ENCODE measurements around the gene TLE2. TPM values are rescaled to one million over a fixed set of nuclear protein-coding genes. Genes with fewer than 3 reads are reported as not detected.
"Not testable (repeated sequence)": the region's sequence is repeated elsewhere in the genome, so short reads cannot be mapped to it uniquely, and the experiment has no call there.

Gene TLE2
- total RNA-seq, 8 experiments from 2014 or later: 0.13 to 11.8 (median 4.4) TPM; not detected in 2

GRCh38 chr19:3012621-3013262 lies 16.3 kb downstream of the TLE2 start:
- no peak overlapping the region for H3K27ac ChIP-seq
- peaks cover 0 to 4% of the 10 kb centered on the region in 2 donors for H3K4me1 ChIP-seq (replicated peaks in 1 of 2)
- peak in 4 of 8 experiments; percentile 24 to 69 (median 54) for ATAC-seq (replicated peaks in 6 of 8)
- no peak overlapping the region for H3K4me3 ChIP-seq
- WGBS, 10 experiments: 0 to 75% (median 36%) methylated on average over 1 to 11 of the region's 16 CpGs; no CpG with 5 or more reads in 4 of the 10 experiments
- in situ Hi-C loops (cut with MboI; ENCODE audit: low pct_unique_long_range_greater_than_20kb in 2 of 9, low sequenced_read_pairs in 9 of 9, unreplicated experiment in 9 of 9): no loop called here

- in situ Hi-C loops (cut with MboI; ENCODE audit: low pct_unique_long_range_greater_than_20kb in 2 of 9, low sequenced_read_pairs in 9 of 9, unreplicated experiment in 9 of 9); H3K27ac ChIP-seq; H3K4me3 ChIP-seq; H3K4me1 ChIP-seq (replicated peaks in 1 of 2); ATAC-seq (replicated peaks in 6 of 8): not testable (repeated sequence)
- WGBS, 10 experiments: 53 to 100% (median 77%) methylated on average over 1 to 8 of the region's 13 CpGs; no CpG with 5 or more reads in 2 of the 10 experiments
Observed at GRCh38 chr19:3012059-3012458, 17.0 kb downstream of the TLE2 start.

GRCh38 chr19:3010871-3011270 lies 18.2 kb downstream of the TLE2 start:
- no peak for ATAC-seq (replicated peaks in 6 of 8)
- in situ Hi-C loops (cut with MboI; ENCODE audit: low pct_unique_long_range_greater_than_20kb in 2 of 9, low sequenced_read_pairs in 9 of 9, unreplicated experiment in 9 of 9): no loop called here
- Histone ChIP-seq H3K4me1 (replicated peaks in 1 of 2) (peaks cover 0 to 4% of the 10 kb centered on the region in 2 donors), H3K4me3 (no peak overlapping the region), H3K27ac (no peak overlapping the region)
- 60 to 76% methylated on average over 2 to 8 of the region's 13 CpGs; no CpG with 5 or more reads in 8 of the 10 experiments for WGBS, 10 experiments

GRCh38 chr19:3008994-3009393 lies 20.1 kb downstream of the TLE2 start:
- in situ Hi-C loops (cut with MboI; ENCODE audit: low pct_unique_long_range_greater_than_20kb in 2 of 9, low sequenced_read_pairs in 9 of 9, unreplicated experiment in 9 of 9): no loop called here
- Histone ChIP-seq H3K4me3 (no peak overlapping the region), H3K4me1 (replicated peaks in 1 of 2) (peaks cover 0 to 4% of the 10 kb centered on the region in 2 donors), H3K27ac (no peak overlapping the region)
- 31 to 100% (median 60%) methylated on average over 1 to 3 of the region's 6 CpGs; no CpG with 5 or more reads in 7 of the 10 experiments for WGBS, 10 experiments
- ATAC-seq (replicated peaks in 6 of 8): no peak

- Histone ChIP-seq H3K27ac (no peak overlapping the region), H3K4me3 (no peak overlapping the region), H3K4me1 (replicated peaks in 1 of 2) (peaks cover 0 to 7% of the 10 kb centered on the region in 2 donors)
- WGBS, 10 experiments: 40 to 100% (median 71%) methylated on average over 1 to 2 of the region's 9 CpGs; no CpG with 5 or more reads in 4 of the 10 experiments
- in situ Hi-C loops (cut with MboI; ENCODE audit: low pct_unique_long_range_greater_than_20kb in 2 of 9, low sequenced_read_pairs in 9 of 9, unreplicated experiment in 9 of 9): no loop called here
- ATAC-seq (replicated peaks in 6 of 8): no peak
Observed at GRCh38 chr19:3007975-3008374, 21.1 kb downstream of the TLE2 start.

- no peak overlapping the region for H3K27ac ChIP-seq
- no peak for ATAC-seq (replicated peaks in 6 of 8)
- H3K4me1 ChIP-seq (replicated peaks in 1 of 2): peaks cover 0 to 3% of the 10 kb centered on the region in 2 donors
- 67 to 100% methylated on average over 1 to 3 of the region's 37 CpGs; no CpG with 5 or more reads in 8 of the 10 experiments for WGBS, 10 experiments
- no peak overlapping the region for H3K4me3 ChIP-seq
- in situ Hi-C loops (cut with MboI; ENCODE audit: low pct_unique_long_range_greater_than_20kb in 2 of 9, low sequenced_read_pairs in 9 of 9, unreplicated experiment in 9 of 9): no loop called here
Observed at GRCh38 chr19:3006075-3006767, 22.9 kb downstream of the TLE2 start.

- in situ Hi-C loops (cut with MboI; ENCODE audit: low pct_unique_long_range_greater_than_20kb in 2 of 9, low sequenced_read_pairs in 9 of 9, unreplicated experiment in 9 of 9): no loop called here
- Histone ChIP-seq H3K4me1 (replicated peaks in 1 of 2) (peaks cover 0 to 3% of the 10 kb centered on the region in 2 donors), H3K27ac (no peak overlapping the region), H3K4me3 (no peak overlapping the region)
- no peak for ATAC-seq (replicated peaks in 6 of 8)
- 93 to 100% methylated on average over 3 to 5 of the region's 18 CpGs; no CpG with 5 or more reads in 8 of the 10 experiments for WGBS, 10 experiments
Observed at GRCh38 chr19:3005345-3005744, 23.7 kb downstream of the TLE2 start.

GRCh38 chr19:3004522-3004921 lies 24.6 kb downstream of the TLE2 start:
- no peak overlapping the region for H3K4me3 ChIP-seq
- 43 to 100% (median 63%) methylated on average over 1 to 3 of the region's 4 CpGs; no CpG with 5 or more reads in 1 of the 10 experiments for WGBS, 10 experiments
- no peak overlapping the region for H3K27ac ChIP-seq
- H3K4me1 ChIP-seq (replicated peaks in 1 of 2): peaks cover 0 to 3% of the 10 kb centered on the region in 2 donors
- in situ Hi-C loops (cut with MboI; ENCODE audit: low pct_unique_long_range_greater_than_20kb in 2 of 9, low sequenced_read_pairs in 9 of 9, unreplicated experiment in 9 of 9): no loop called here
- ATAC-seq (replicated peaks in 6 of 8): no peak

GRCh38 chr19:3003046-3003445 lies 26.0 kb downstream of the TLE2 start:
- H3K27ac ChIP-seq: no peak overlapping the region
- peak in 2 of 8 experiments; percentile 15 to 31 for ATAC-seq (replicated peaks in 6 of 8)

GRCh38 chr19:3001235-3001800 lies 27.8 kb downstream of the TLE2 start:
- H3K27ac ChIP-seq: no peak overlapping the region
- in situ Hi-C loops (cut with MboI; ENCODE audit: low pct_unique_long_range_greater_than_20kb in 2 of 9, low sequenced_read_pairs in 9 of 9, unreplicated experiment in 9 of 9): no loop called here
- ATAC-seq (replicated peaks in 6 of 8): no peak
- WGBS, 10 experiments: 27 to 94% (median 88%) methylated on average over 1 to 6 of the region's 6 CpGs
- H3K4me1 ChIP-seq (replicated peaks in 1 of 2): peaks cover 0 to 3% of the 10 kb centered on the region in 2 donors
- H3K4me3 ChIP-seq: no peak overlapping the region

More at GRCh38 chr19:3003046-3003445, 26.0 kb downstream of the TLE2 start:
- 73% methylated on average over 3 of the region's 7 CpGs; no CpG with 5 or more reads in 9 of the 10 experiments for WGBS, 10 experiments
- H3K4me3 ChIP-seq: no peak overlapping the region
- in situ Hi-C loops (cut with MboI; ENCODE audit: low pct_unique_long_range_greater_than_20kb in 2 of 9, low sequenced_read_pairs in 9 of 9, unreplicated experiment in 9 of 9): no loop called here
- H3K4me1 ChIP-seq (replicated peaks in 1 of 2): peaks cover 0 to 3% of the 10 kb centered on the region in 2 donors

- ATAC-seq (replicated peaks in 6 of 8): no peak
- 80 to 100% (median 95%) methylated on average over 1 to 9 of the region's 11 CpGs; no CpG with 5 or more reads in 3 of the 10 experiments for WGBS, 10 experiments
- in situ Hi-C loops (cut with MboI; ENCODE audit: low pct_unique_long_range_greater_than_20kb in 2 of 9, low sequenced_read_pairs in 9 of 9, unreplicated experiment in 9 of 9): no loop called here
- Histone ChIP-seq H3K4me1 (replicated peaks in 1 of 2) (peaks cover 0 to 3% of the 10 kb centered on the region in 2 donors), H3K27ac (no peak overlapping the region), H3K4me3 (no peak overlapping the region)
Observed at GRCh38 chr19:2998642-2999041, 30.4 kb downstream of the TLE2 start.

GRCh38 chr19:2997720-2998119 lies 31.4 kb downstream of the TLE2 start:
- Histone ChIP-seq H3K4me3 (no peak overlapping the region), H3K27ac (no peak overlapping the region), H3K4me1 (replicated peaks in 1 of 2) (no peaks in the 10 kb centered on the region)
- in situ Hi-C loops (cut with MboI; ENCODE audit: low pct_unique_long_range_greater_than_20kb in 2 of 9, low sequenced_read_pairs in 9 of 9, unreplicated experiment in 9 of 9): no loop called here
- 36 to 85% (median 63%) methylated on average over 2 to 10 of the region's 13 CpGs; no CpG with 5 or more reads in 3 of the 10 experiments for WGBS, 10 experiments
- ATAC-seq (replicated peaks in 6 of 8): no peak

GRCh38 chr19:2994588-2995131 lies 34.4 kb downstream of the TLE2 start:
- Histone ChIP-seq H3K4me1 (replicated peaks in 1 of 2) (no peaks in the 10 kb centered on the region), H3K27ac (no peak overlapping the region), H3K4me3 (no peak overlapping the region)
- no peak for ATAC-seq (replicated peaks in 6 of 8)
- 80% methylated on average over 1 of the region's 15 CpGs; no CpG with 5 or more reads in 9 of the 10 experiments for WGBS, 10 experiments
- in situ Hi-C loops (cut with MboI; ENCODE audit: low pct_unique_long_range_greater_than_20kb in 2 of 9, low sequenced_read_pairs in 9 of 9, unreplicated experiment in 9 of 9): no loop called here
